Activated CD8-positive, alpha-beta memory T cell treated with anti-CD3 and anti-CD28 coated beads for 36 hours (primary cell): ENCODE measurements around the gene ZNHIT1. TPM values are rescaled to one million over a fixed set of nuclear protein-coding genes. Genes with fewer than 3 reads are reported as not detected.
"Not testable (repeated sequence)": the region's sequence is repeated elsewhere in the genome, so short reads cannot be mapped to it uniquely, and the experiment has no call there.

Experiments
- CTCF ChIA-PET: fragments of 350-600 bp; sonication (Branson Sonifier 250); formaldehyde crosslinking; loops from one replicate; lab custom pipeline; 2021; ENCODE audit warnings: antibody characterized with exemption; lab: Charles Lee
- POLR2A ChIA-PET: fragments of 350-600 bp; sonication (Branson Sonifier 250); formaldehyde crosslinking; loops from one replicate; lab custom pipeline; 2021; ENCODE audit warnings: antibody characterized with exemption; lab: Charles Lee
- total RNA-seq, 2 experiments: library from RNA; stranded (reverse); gene quantifications; one replicate each; pipeline ENCODE4 v1.2.3, GENCODE V29; 2021

The ZNHIT1 gene
- total RNA-seq, 2 experiments from 2014 or later = 46.7 to 52.7 TPM

DNA sequence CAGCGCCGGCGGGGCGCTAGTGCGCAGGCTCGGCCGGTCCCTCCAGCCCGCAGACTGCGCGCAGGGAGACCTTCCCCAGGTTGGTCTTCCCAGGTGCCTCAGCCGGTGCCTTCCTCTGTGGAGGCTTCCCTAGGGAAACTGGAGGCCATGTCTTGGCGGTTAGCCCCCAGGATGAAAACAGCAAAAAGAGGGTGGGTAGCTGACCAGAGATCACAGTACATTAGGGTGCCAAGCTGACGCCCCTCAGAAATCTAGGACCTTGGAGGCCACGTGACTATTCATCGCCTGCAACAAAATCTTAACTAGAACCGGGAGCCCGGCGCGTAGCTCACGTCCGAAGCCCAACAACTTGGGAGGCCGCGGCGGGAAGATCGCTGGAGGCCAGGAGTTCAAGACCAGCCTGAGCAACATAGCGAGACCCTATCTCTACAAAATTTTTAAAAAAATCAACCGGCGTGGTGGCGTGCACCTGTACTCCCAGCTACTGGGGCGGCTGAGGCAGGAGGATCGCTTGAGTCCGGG lies 27.2 kb downstream of the ZNHIT1 start:
- ChIA-PET CTCF (interaction anchor here (1.1 to 4.6 kb wide), 7 partner anchors 10 to 104 kb away, joined by 3 to 36 read pairs (median 7); partner anchors contain the start of genes PLOD3 and ZNHIT1), POLR2A (interaction anchor here (0.9 to 2.1 kb wide), 3 partner anchors 27 to 160 kb away, joined by 3 to 19 read pairs (median 4); partner anchors contain the start of genes PLOD3, TRIM56 and ZNHIT1)

DNA sequence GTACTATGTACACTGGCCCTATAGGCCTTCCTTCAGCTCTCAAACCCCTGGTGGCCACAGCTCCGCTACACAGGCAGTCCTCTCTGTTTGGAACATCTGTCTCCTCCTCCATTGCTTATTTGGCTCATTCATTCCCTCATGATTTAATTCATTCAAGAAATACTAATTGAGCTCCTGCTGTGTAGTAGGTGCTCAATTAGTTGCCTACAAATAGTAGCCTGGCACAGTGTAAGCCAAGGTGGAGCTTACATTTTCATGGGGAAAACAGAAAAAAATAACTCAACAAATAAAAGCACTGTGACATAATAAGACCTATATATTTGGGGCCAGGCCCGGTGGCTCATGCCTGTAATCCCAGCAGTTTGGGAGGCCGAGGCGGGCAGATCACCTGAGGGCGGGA lies 30.3 kb downstream of the ZNHIT1 start:
- POLR2A ChIA-PET = no interaction called here

GRCh38 chr7:101250324-101250723 lies 32.4 kb downstream of the ZNHIT1 start:
- ChIA-PET POLR2A (interaction anchor here (1.3 kb wide), 1 partner anchor 16 kb away, joined by 8 read pairs; no protein-coding TSS in a partner anchor), CTCF (interaction anchor here (1.4 kb wide), 2 partner anchors 32 to 65 kb away, joined by 3 read pairs; no protein-coding TSS in a partner anchor)

More for the DNA sequence above, 30.3 kb downstream of the ZNHIT1 start:
- CTCF ChIA-PET = interaction anchor here (0.5 kb wide), 1 partner anchor 190 kb away, joined by 3 read pairs; no protein-coding TSS in a partner anchor

DNA sequence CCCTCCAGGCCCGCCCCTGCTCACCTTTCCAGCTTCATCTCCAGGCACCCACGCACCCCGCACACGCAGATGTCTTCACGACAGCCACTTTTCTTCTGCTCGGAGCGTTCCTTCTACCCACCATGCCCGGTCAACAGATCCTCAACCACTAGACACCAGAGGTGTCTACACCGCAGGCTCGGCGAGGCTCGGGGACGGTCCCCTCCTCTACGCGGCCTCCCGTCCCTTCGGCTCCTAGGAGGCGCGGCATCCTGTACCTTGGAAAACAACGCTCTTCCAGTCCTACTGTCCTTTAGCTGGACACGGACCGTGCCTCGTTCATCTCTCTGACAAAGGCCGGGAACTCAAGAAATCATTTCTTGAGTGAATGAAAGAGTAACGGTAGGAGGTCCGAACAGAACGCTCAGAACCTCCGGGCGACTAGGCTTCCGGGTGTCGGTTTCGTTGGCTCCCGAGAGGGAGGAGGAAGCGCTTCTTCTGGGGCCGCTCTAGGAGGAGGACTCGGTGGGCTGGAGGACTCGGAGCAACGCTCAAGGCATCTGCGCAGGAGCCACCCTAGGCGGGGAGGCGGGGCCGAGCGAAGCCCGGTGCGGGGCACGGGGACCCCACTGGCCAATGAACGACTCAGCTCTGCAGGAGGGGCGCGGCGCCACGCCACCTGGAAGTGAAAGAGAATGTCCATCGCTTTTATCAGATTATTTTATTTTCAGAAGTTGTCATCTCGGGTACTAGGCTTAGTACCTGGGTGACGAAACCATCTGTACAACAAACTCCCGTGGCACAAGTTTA lies 34.1 kb downstream of the ZNHIT1 start:
- POLR2A ChIA-PET = interaction anchor here (0.6 to 1.6 kb wide), 4 partner anchors 11 to 363 kb away, joined by 3 to 9 read pairs (median 8); partner anchors contain the start of genes PLOD3 and ZNHIT1
- CTCF ChIA-PET = interaction anchor here (0.6 to 1.7 kb wide), 6 partner anchors 8 to 375 kb away, joined by 3 to 8 read pairs (median 3); partner anchors contain the start of genes PLOD3 and ZNHIT1

DNA sequence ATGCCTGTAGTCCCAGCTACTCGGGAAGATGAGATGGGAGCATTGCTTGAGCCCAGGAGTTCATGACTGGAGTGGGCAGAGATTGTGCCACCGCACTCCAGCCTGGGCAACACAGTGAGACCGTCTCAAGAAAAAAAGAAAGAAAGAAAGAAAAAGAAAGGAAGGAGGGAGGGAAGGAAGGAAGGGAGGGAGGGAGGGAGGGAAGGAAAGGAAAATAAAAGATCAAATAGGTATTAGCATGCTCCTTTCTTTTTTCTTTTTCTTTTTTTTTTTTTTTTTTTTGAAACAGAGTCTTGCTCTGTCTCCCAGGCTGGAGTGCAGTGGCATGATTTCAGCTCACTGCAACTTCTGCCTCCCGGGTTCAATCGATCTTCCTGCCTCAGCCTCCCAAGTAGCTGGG lies 35.2 kb downstream of the ZNHIT1 start:
- POLR2A ChIA-PET = interaction anchor here (0.5 kb wide), 1 partner anchor 153 kb away, joined by 4 read pairs; no protein-coding TSS in a partner anchor

GRCh38 chr7:101255796-101256195 lies 37.8 kb downstream of the ZNHIT1 start:
- ChIA-PET CTCF (interaction anchor here (0.8 to 1.8 kb wide), 2 partner anchors 12 to 60 kb away, joined by 3 to 8 read pairs; no protein-coding TSS in a partner anchor), POLR2A (no interaction called here)

More for the DNA sequence above, 35.2 kb downstream of the ZNHIT1 start:
- CTCF ChIA-PET = interaction anchor here (1.7 kb wide), 1 partner anchor 35 kb away, joined by 8 read pairs; the partner anchor contains the start of genes PLOD3 and ZNHIT1

- ChIA-PET POLR2A (no interaction called here), CTCF (interaction anchor here (0.7 to 1.2 kb wide), 2 partner anchors 12 to 16 kb away, joined by 3 read pairs; no protein-coding TSS in a partner anchor)
Observed at GRCh38 chr7:101258243-101258731, 40.3 kb downstream of the ZNHIT1 start.

GRCh38 chr7:101264102-101264706 lies 46.2 kb downstream of the ZNHIT1 start:
- POLR2A ChIA-PET = not testable (repeated sequence)
- CTCF ChIA-PET = interaction anchor here (1.5 kb wide), 1 partner anchor 72 kb away, joined by 4 read pairs; no protein-coding TSS in a partner anchor

DNA sequence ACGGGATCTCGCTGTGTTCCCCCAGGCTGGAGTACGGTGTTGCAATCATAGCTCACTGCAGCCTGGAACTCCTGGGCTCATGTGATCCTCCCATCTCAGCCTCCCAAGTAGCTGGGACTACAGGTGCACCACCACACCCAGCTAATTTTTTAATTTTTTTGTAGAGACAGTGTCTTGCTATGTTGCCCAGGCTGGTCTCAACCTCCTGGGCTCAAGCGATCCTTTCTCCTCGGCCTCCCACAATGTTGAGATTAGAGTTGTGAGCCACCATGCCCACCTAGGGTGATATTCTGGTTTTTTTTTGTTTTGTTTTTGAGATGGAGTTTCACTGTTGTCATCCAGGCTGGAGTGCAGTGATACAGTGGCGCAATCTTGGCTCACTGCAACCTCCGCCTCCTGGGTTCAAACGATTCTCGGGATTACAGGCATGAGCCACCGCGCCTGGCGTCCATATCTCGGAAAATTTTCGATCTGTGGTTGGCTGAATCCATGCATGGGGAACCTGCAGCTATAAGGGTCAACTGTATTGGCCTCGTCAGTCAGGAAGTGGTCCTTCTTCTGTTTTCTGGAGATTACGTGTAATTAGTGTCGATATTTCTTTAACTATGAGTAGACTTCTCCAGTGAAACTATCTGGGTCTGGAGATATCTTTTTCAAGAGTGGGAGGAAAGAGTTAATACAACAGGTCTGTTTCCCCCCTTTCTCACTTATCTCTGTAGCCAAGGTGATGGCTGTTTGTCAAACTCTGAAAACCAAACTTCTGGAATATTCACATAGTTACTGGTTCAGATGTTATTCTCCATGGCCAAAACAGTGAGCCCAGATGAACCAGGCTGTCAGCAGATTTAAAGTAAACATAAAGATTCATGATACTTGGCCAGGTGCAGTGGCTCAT lies 47.9 kb downstream of the ZNHIT1 start:
- POLR2A ChIA-PET = no interaction called here
- CTCF ChIA-PET = interaction anchor here (1.5 to 1.7 kb wide), 2 partner anchors 22 to 74 kb away, joined by 3 to 4 read pairs; no protein-coding TSS in a partner anchor

DNA sequence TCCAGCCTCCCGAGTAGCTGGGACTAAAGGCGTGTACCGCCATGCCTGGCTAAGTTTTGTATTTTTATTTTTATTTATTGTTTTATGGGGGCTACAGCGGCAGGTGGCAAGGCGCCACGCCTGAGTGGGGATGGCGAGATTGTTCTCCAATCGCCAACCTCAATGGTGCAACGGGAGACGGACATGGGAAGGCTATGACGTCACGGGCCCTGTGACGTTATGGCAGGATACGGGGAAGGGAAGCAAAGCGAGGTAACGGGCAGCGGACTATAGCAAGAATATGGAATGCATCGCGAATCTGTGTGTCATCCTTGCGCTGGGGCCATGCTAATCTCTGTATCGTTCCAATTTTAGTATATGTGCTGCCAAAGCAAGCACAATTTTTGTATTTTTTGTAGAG lies 51.7 kb downstream of the ZNHIT1 start:
- ChIA-PET POLR2A (no interaction called here), CTCF (no interaction called here)

DNA sequence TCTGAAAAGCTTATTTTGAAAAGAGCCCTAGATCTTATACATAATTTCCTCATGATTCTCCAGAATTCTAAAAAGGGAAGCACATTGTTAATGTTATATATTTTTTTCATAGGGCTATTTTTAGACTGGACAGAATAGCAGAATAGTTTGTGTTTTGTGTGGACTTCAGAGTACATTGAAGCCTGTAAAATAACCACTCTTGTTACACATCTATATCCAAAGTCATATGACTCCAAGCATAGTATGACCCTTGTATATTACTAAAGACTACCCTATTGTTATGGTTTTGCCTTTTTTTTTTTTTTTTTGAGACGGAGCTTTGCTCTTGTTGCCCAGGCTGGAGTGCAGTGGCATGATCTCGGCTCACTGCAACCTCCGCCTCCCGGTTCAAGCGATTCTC lies 53.1 kb downstream of the ZNHIT1 start:
- POLR2A ChIA-PET = no interaction called here
- CTCF ChIA-PET = interaction anchor here (0.6 to 0.7 kb wide), 2 partner anchors 14 to 1002 kb away, joined by 3 to 4 read pairs; no protein-coding TSS in a partner anchor

DNA sequence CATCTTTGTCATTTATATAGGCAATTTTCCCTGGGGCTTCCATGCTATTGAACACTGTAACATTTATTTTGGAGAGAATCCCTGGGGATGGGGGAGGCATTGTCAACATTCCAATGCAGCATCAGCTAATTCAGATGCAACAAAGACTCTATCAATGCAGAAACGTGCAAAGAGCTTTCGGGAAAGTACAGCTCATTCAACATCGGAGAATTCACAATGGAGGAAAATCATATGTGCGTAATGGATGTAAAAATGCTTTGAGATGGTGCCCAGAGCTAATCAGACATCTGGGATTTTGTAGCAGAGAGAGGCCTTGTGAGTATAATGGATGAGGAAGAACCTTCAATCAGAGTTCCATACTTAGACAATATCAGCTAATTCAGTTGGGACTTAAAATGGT lies 55.2 kb downstream of the ZNHIT1 start:
- ChIA-PET CTCF (interaction anchor here (0.9 to 1.3 kb wide), 3 partner anchors 9 to 18 kb away, joined by 3 read pairs; no protein-coding TSS in a partner anchor), POLR2A (interaction anchor here (0.8 kb wide), 1 partner anchor 117 kb away, joined by 4 read pairs; no protein-coding TSS in a partner anchor)

Other genes with a start within 250 kb of the ZNHIT1 start
- gene MUC12, start 248.6 kb upstream of the ZNHIT1 start, total RNA-seq = under 1 TPM in 1 of 2 experiments, not detected in 1; 0.44 TPM
- gene MUC17, start 198.1 kb upstream of the ZNHIT1 start, total RNA-seq = not detected
- gene TRIM56, start 132.7 kb upstream of the ZNHIT1 start, total RNA-seq = 10 to 100 TPM; 28.5 to 28.8 TPM
- under 1 TPM; 0.17 to 0.19 TPM for gene SERPINE1, start 91.1 kb upstream of the ZNHIT1 start, total RNA-seq
- gene AP1S1, start 63.7 kb upstream of the ZNHIT1 start, total RNA-seq = 10 to 100 TPM; 42.7 to 45.0 TPM
- gene VGF, start 52.6 kb upstream of the ZNHIT1 start, total RNA-seq = under 1 TPM; 0.08 to 0.17 TPM
- gene NAT16, start 37.9 kb upstream of the ZNHIT1 start, total RNA-seq = not detected
- not detected for gene MOGAT3, start 17.1 kb upstream of the ZNHIT1 start, total RNA-seq
- 10 to 100 TPM; 45.7 to 47.1 TPM for gene PLOD3, start 584 bp upstream of the ZNHIT1 start, total RNA-seq
- gene CLDN15, start 19.6 kb downstream of the ZNHIT1 start, total RNA-seq = 10 to 100 TPM; 17.6 to 18.8 TPM
- 100 to 1,000 TPM; 128 to 129 TPM for gene FIS1, start 26.9 kb downstream of the ZNHIT1 start, total RNA-seq
- gene IFT22, start 103.6 kb downstream of the ZNHIT1 start, total RNA-seq = 10 to 100 TPM; 10.5 to 11.6 TPM
- gene COL26A1, start 144.7 kb downstream of the ZNHIT1 start, total RNA-seq = not detected